Measurements from ENCODE around the gene NTSR2.

Gene NTSR2

GRCh38 chr2:11656671-11657101, 13.3 kb downstream of the NTSR2 start:
- no peak for DNase-seq
- no peak overlapping the region for H4K8ac ChIP-seq (ENCODE audit: low read depth, low read length)
- WGBS (ENCODE audit: extremely low coverage, insufficient coverage, low lambda C conversion rate): no CpG with 5 or more reads among the region's 31 CpGs

GRCh38 chr2:11656252-11656651, 13.7 kb downstream of the NTSR2 start:
- Histone ChIP-seq H3K9ac (ENCODE audit: low read length) (no peak overlapping the region), H3K27ac (ENCODE audit: low read depth, low read length) (no peak overlapping the region), H3K4ac (ENCODE audit: low read depth, low read length) (no peak overlapping the region), H2BK120ac (ENCODE audit: low read depth, low read length) (no peak overlapping the region), H4K8ac (ENCODE audit: low read depth, low read length) (no peak overlapping the region), H2BK5ac (ENCODE audit: low read length) (no peak overlapping the region), H2AK5ac (ENCODE audit: low read length) (no peak overlapping the region), H4K5ac (ENCODE audit: low read length) (no peak overlapping the region), H2BK15ac (replicated peaks; ENCODE audit: low read depth) (no peak overlapping the region), H3K27me3 (ENCODE audit: insufficient read depth, low read length, poor library complexity) (no peaks in the 10 kb centered on the region), H3K36me3 (ENCODE audit: control insufficient read depth, insufficient read depth, low read length) (no peaks in the 10 kb centered on the region), H3K79me1 (ENCODE audit: low read length) (no peaks in the 10 kb centered on the region), H3K79me2 (ENCODE audit: control insufficient read depth, insufficient read depth, low read length) (no peaks in the 10 kb centered on the region), H3K4me2 (ENCODE audit: low read length) (no peak overlapping the region), H3K23ac (ENCODE audit: low read length) (no peak overlapping the region), H3K4me1 (ENCODE audit: control insufficient read depth, low read depth, low read length) (no peaks in the 10 kb centered on the region), H3K4me3 (ENCODE audit: low read length) (no peak overlapping the region), H3K56ac (ENCODE audit: low read length) (no peak overlapping the region), H3K18ac (ENCODE audit: low read length) (no peak overlapping the region)
- WGBS (ENCODE audit: extremely low coverage, insufficient coverage, low lambda C conversion rate): no CpG with 5 or more reads among the region's 1 CpG
- no peak for DNase-seq

More at GRCh38 chr2:11656671-11657101, 13.3 kb downstream of the NTSR2 start:
- Histone ChIP-seq H3K9ac (ENCODE audit: low read length) (no peak overlapping the region), H3K36me3 (ENCODE audit: control insufficient read depth, insufficient read depth, low read length) (no peaks in the 10 kb centered on the region), H2BK5ac (ENCODE audit: low read length) (no peak overlapping the region), H3K4me1 (ENCODE audit: control insufficient read depth, low read depth, low read length) (no peaks in the 10 kb centered on the region), H3K23ac (ENCODE audit: low read length) (no peak overlapping the region), H3K4ac (ENCODE audit: low read depth, low read length) (no peak overlapping the region), H3K4me2 (ENCODE audit: low read length) (no peak overlapping the region), H3K27ac (ENCODE audit: low read depth, low read length) (no peak overlapping the region), H3K56ac (ENCODE audit: low read length) (no peak overlapping the region), H2AK5ac (ENCODE audit: low read length) (no peak overlapping the region), H3K4me3 (ENCODE audit: low read length) (no peak overlapping the region), H3K79me1 (ENCODE audit: low read length) (no peaks in the 10 kb centered on the region), H3K27me3 (ENCODE audit: insufficient read depth, low read length, poor library complexity) (no peaks in the 10 kb centered on the region), H2BK15ac (replicated peaks; ENCODE audit: low read depth) (no peak overlapping the region), H3K18ac (ENCODE audit: low read length) (no peak overlapping the region), H2BK120ac (ENCODE audit: low read depth, low read length) (no peak overlapping the region), H4K5ac (ENCODE audit: low read length) (no peak overlapping the region), H3K79me2 (ENCODE audit: control insufficient read depth, insufficient read depth, low read length) (no peaks in the 10 kb centered on the region)

GRCh38 chr2:11655495-11655894, 14.5 kb downstream of the NTSR2 start:
- WGBS (ENCODE audit: extremely low coverage, insufficient coverage, low lambda C conversion rate): no CpG with 5 or more reads among the region's 4 CpGs
- H3K27ac ChIP-seq (ENCODE audit: low read depth, low read length): no peak overlapping the region
- H3K79me2 ChIP-seq (ENCODE audit: control insufficient read depth, insufficient read depth, low read length): no peaks in the 10 kb centered on the region
- no peak overlapping the region for H3K4ac ChIP-seq (ENCODE audit: low read depth, low read length)
- H3K36me3 ChIP-seq (ENCODE audit: control insufficient read depth, insufficient read depth, low read length): no peaks in the 10 kb centered on the region
- H2BK15ac ChIP-seq (replicated peaks; ENCODE audit: low read depth): no peak overlapping the region
- no peak overlapping the region for H3K23ac ChIP-seq (ENCODE audit: low read length)
- no peaks in the 10 kb centered on the region for H3K79me1 ChIP-seq (ENCODE audit: low read length)
- no peak overlapping the region for H2AK5ac ChIP-seq (ENCODE audit: low read length)
- H4K5ac ChIP-seq (ENCODE audit: low read length): no peak overlapping the region
- no peaks in the 10 kb centered on the region for H3K27me3 ChIP-seq (ENCODE audit: insufficient read depth, low read length, poor library complexity)
- H2BK5ac ChIP-seq (ENCODE audit: low read length): no peak overlapping the region
- DNase-seq: no peak
- no peak overlapping the region for H3K4me3 ChIP-seq (ENCODE audit: low read length)
- H3K4me1 ChIP-seq (ENCODE audit: control insufficient read depth, low read depth, low read length): no peaks in the 10 kb centered on the region
- no peak overlapping the region for H3K18ac ChIP-seq (ENCODE audit: low read length)
- no peak overlapping the region for H3K4me2 ChIP-seq (ENCODE audit: low read length)
- H4K8ac ChIP-seq (ENCODE audit: low read depth, low read length): no peak overlapping the region
- H2BK120ac ChIP-seq (ENCODE audit: low read depth, low read length): no peak overlapping the region
- H3K56ac ChIP-seq (ENCODE audit: low read length): no peak overlapping the region
- H3K9ac ChIP-seq (ENCODE audit: low read length): no peak overlapping the region

GRCh38 chr2:11652553-11652952, 17.4 kb downstream of the NTSR2 start:
- Histone ChIP-seq H3K4me1 (ENCODE audit: control insufficient read depth, low read depth, low read length) (no peaks in the 10 kb centered on the region), H2BK15ac (replicated peaks; ENCODE audit: low read depth) (no peak overlapping the region), H3K79me1 (ENCODE audit: low read length) (no peaks in the 10 kb centered on the region), H3K79me2 (ENCODE audit: control insufficient read depth, insufficient read depth, low read length) (no peaks in the 10 kb centered on the region), H4K8ac (ENCODE audit: low read depth, low read length) (no peak overlapping the region), H3K27me3 (ENCODE audit: insufficient read depth, low read length, poor library complexity) (no peaks in the 10 kb centered on the region), H3K23ac (ENCODE audit: low read length) (no peak overlapping the region), H3K4ac (ENCODE audit: low read depth, low read length) (no peak overlapping the region), H3K4me3 (ENCODE audit: low read length) (no peak overlapping the region), H2BK5ac (ENCODE audit: low read length) (no peak overlapping the region), H3K36me3 (ENCODE audit: control insufficient read depth, insufficient read depth, low read length) (no peaks in the 10 kb centered on the region), H3K4me2 (ENCODE audit: low read length) (no peak overlapping the region), H4K5ac (ENCODE audit: low read length) (no peak overlapping the region), H2BK120ac (ENCODE audit: low read depth, low read length) (no peak overlapping the region), H3K18ac (ENCODE audit: low read length) (no peak overlapping the region), H2AK5ac (ENCODE audit: low read length) (no peak overlapping the region), H3K56ac (ENCODE audit: low read length) (no peak overlapping the region), H3K9ac (ENCODE audit: low read length) (no peak overlapping the region), H3K27ac (ENCODE audit: low read depth, low read length) (no peak overlapping the region)
- no CpG with 5 or more reads among the region's 3 CpGs for WGBS (ENCODE audit: extremely low coverage, insufficient coverage, low lambda C conversion rate)
- DNase-seq: no peak

GRCh38 chr2:11651856-11652548, 18.0 kb downstream of the NTSR2 start:
- Histone ChIP-seq H3K4me1 (ENCODE audit: control insufficient read depth, low read depth, low read length) (no peaks in the 10 kb centered on the region), H3K56ac (ENCODE audit: low read length) (no peak overlapping the region), H3K23ac (ENCODE audit: low read length) (no peak overlapping the region), H3K9ac (ENCODE audit: low read length) (no peak overlapping the region), H2BK5ac (ENCODE audit: low read length) (no peak overlapping the region), H3K36me3 (ENCODE audit: control insufficient read depth, insufficient read depth, low read length) (no peaks in the 10 kb centered on the region), H4K5ac (ENCODE audit: low read length) (no peak overlapping the region), H3K18ac (ENCODE audit: low read length) (no peak overlapping the region), H3K4me3 (ENCODE audit: low read length) (no peak overlapping the region), H3K27me3 (ENCODE audit: insufficient read depth, low read length, poor library complexity) (no peaks in the 10 kb centered on the region), H3K27ac (ENCODE audit: low read depth, low read length) (no peak overlapping the region), H3K79me1 (ENCODE audit: low read length) (no peaks in the 10 kb centered on the region), H3K79me2 (ENCODE audit: control insufficient read depth, insufficient read depth, low read length) (no peaks in the 10 kb centered on the region), H2AK5ac (ENCODE audit: low read length) (no peak overlapping the region), H2BK120ac (ENCODE audit: low read depth, low read length) (no peak overlapping the region), H4K8ac (ENCODE audit: low read depth, low read length) (no peak overlapping the region), H3K4me2 (ENCODE audit: low read length) (no peak overlapping the region), H2BK15ac (replicated peaks; ENCODE audit: low read depth) (no peak overlapping the region), H3K4ac (ENCODE audit: low read depth, low read length) (no peak overlapping the region)
- no CpG with 5 or more reads among the region's 5 CpGs for WGBS (ENCODE audit: extremely low coverage, insufficient coverage, low lambda C conversion rate)
- DNase-seq: no peak

GRCh38 chr2:11649093-11649492, 20.9 kb downstream of the NTSR2 start:
- Histone ChIP-seq H2AK5ac (ENCODE audit: low read length) (no peak overlapping the region), H3K79me1 (ENCODE audit: low read length) (no peaks in the 10 kb centered on the region), H4K5ac (ENCODE audit: low read length) (no peak overlapping the region), H3K18ac (ENCODE audit: low read length) (no peak overlapping the region), H3K79me2 (ENCODE audit: control insufficient read depth, insufficient read depth, low read length) (no peaks in the 10 kb centered on the region), H3K56ac (ENCODE audit: low read length) (no peak overlapping the region), H3K23ac (ENCODE audit: low read length) (no peak overlapping the region), H3K27ac (ENCODE audit: low read depth, low read length) (no peak overlapping the region), H3K4ac (ENCODE audit: low read depth, low read length) (no peak overlapping the region), H2BK15ac (replicated peaks; ENCODE audit: low read depth) (no peak overlapping the region), H3K4me3 (ENCODE audit: low read length) (no peak overlapping the region), H3K9ac (ENCODE audit: low read length) (no peak overlapping the region), H3K4me1 (ENCODE audit: control insufficient read depth, low read depth, low read length) (no peaks in the 10 kb centered on the region), H4K8ac (ENCODE audit: low read depth, low read length) (no peak overlapping the region), H3K4me2 (ENCODE audit: low read length) (no peak overlapping the region), H2BK120ac (ENCODE audit: low read depth, low read length) (no peak overlapping the region), H3K36me3 (ENCODE audit: control insufficient read depth, insufficient read depth, low read length) (no peaks in the 10 kb centered on the region), H3K27me3 (ENCODE audit: insufficient read depth, low read length, poor library complexity) (no peaks in the 10 kb centered on the region), H2BK5ac (ENCODE audit: low read length) (no peak overlapping the region)
- DNase-seq: no peak
- no CpG with 5 or more reads among the region's 2 CpGs for WGBS (ENCODE audit: extremely low coverage, insufficient coverage, low lambda C conversion rate)
